GM19035 (cell line): ENCODE measurements around the gene WDFY4.

Source experiments
- ATAC-seq: cut with Tn5 transposase; IDR thresholded peaks from one replicate; pipeline ENCODE4 v1.9.1; 2021; ENCODE audit not compliant: unreplicated experiment

WDFY4 gene

GRCh38 chr10:48786606-48787282 is 102.1 kb downstream of the WDFY4 start:
- ATAC-seq: no peak

DNA sequence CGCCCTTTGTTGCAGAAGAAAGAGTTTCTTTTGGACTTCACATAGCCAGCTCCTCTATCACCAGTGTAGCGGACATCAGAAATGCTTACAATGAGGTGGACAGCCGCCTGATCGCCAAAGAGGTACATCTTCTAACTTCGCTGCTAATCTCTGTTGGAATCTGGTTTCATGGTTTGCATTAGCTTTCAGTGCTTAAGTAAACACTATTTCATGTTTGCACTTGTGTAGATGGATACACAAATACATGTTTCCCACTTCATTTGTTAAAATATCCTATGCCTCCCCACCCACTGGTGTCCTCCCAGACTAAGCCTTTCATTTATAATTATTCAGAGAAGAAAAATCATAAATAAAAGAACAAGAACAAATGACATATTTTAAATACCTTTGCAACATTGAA is 103.9 kb downstream of the WDFY4 start:
- ATAC-seq: no peak

DNA sequence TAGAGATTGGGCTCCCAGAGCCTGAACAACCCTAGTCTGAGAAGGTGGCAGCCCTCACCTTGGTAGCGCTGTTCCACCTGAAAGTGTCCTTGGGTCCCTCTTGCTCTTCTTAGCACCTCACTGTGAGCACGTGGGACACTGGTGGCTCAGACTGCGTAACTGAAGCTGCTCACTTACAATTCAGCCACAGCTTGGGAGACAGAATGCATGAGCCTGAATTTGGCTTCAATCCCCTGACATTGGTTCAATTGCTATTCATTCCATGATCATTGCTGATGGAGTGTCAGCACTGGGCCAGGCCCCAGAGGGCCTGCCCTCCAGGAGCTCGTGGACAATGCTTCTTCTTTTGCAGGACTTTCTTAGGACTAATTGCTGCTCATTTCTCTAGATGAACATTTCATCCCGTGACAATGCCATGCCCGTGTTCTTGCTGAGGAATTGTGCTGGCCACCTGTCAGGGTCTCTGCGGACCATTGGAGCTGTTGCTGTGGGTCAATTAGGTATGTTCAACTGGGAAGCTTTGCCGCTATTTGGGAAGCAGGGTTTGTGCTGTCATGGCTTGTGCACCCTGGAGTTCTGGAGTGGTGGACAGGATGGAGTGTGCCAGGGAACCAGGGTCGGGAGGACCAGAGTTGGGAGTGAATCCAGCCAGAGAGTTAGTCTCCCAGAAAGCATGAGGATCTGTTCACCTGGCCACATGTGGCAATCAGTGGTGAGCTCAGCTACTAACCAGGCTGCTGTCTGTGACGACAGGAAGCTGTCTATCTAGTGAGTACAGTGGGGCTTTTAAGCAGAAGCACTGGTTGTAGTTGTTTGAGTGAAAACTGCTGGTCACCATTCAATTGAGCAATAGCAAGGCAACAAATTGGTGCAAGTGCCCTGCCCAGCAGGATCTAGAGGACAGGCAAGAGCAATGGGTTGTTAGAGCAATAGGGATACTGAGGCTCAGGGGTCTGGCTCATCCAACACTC is 105.1 kb downstream of the WDFY4 start:
- no peak for ATAC-seq

DNA sequence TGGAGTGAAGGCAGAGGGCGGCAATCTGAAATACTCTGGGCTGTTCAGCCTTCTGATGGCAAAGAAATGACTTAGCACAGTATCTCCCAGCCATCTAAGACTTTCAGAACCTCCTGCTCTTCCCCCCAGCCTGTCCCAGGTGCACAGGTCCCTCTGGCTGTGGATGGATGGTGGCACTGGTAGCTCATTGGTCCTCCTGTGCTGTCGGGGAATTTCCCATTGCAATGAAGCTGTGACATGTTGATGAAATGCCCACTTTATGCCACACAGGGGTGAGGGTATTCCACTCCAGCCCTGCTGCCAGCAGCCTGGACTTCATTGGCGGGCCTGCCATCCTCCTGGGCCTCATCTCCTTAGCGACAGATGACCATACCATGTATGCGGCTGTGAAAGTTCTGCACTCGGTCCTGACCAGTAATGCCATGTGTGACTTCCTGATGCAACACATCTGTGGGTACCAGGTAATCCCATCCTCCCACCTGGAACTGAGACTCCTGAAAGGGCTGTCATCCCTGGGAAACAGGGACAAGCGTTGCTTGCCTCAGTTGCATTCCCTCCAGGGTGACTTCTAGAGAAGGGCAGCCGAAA is 105.9 kb downstream of the WDFY4 start:
- ATAC-seq: no peak

DNA sequence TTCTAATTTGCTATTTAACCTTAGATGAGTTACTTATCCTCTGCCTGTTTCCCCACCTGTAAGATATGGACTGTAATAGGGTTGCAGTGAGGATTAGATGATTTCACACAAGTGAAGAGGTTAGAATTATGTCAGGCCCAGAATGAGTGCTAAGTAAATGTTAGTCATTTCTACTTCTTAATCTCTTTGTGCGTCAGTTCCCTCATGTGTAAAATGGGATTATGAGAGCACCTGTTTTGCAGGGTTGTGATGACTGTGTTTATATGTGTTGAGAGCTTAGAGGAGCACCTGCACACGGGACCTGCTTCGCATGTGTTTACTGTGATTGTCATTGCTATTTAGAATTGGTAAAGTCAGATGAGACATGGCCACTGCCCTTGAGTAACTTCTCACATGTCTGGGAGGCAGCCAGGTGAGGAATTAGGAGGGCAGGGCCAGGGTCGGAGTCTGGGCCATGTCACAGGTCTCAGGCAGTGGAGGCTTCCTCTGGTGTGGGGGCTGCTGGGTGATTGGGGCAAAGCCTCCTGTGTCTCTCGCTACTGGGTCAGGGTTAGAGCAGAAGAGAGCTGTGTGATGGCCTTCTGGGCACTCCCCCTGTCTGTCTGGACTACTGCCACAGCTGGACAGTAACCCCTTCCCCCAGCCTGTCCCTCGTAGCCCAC is 106.7 kb downstream of the WDFY4 start:
- no peak for ATAC-seq

GRCh38 chr10:48792121-48792520 is 107.4 kb downstream of the WDFY4 start:
- ATAC-seq: no peak

- no peak for ATAC-seq
Observed at GRCh38 chr10:48792687-48793096, 108.0 kb downstream of the WDFY4 start.

GRCh38 chr10:48794074-48794473 is 109.4 kb downstream of the WDFY4 start:
- no peak for ATAC-seq

DNA sequence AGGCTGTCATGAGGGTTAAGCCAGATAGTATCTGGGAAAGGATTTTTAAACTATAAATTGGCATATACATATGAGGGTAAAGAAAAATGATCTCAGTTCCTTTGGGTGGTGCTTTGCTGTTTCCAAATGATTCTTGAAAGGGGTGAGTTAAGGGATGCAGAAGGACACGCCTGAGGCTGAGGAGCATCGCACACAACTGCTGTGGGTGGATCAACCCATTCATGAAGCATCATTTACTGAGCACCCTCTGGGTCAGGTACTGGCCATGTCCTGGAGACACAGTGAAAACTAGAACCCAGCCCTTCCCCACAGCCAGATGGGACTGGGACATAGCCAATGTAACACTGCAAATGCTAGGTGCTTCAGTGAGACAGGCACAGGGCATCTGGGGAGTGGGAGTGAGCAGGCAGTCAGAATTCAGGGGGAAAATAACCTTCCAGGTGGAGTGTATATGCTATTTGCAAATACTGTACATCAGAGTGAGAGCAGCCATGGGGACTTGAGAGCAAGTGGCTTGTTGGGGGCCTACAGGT is 112.1 kb downstream of the WDFY4 start:
- no peak for ATAC-seq

- ATAC-seq: no peak
Observed at GRCh38 chr10:48797830-48798229, 113.2 kb downstream of the WDFY4 start.

GRCh38 chr10:48798481-48799254 is 114.0 kb downstream of the WDFY4 start:
- no peak for ATAC-seq

DNA sequence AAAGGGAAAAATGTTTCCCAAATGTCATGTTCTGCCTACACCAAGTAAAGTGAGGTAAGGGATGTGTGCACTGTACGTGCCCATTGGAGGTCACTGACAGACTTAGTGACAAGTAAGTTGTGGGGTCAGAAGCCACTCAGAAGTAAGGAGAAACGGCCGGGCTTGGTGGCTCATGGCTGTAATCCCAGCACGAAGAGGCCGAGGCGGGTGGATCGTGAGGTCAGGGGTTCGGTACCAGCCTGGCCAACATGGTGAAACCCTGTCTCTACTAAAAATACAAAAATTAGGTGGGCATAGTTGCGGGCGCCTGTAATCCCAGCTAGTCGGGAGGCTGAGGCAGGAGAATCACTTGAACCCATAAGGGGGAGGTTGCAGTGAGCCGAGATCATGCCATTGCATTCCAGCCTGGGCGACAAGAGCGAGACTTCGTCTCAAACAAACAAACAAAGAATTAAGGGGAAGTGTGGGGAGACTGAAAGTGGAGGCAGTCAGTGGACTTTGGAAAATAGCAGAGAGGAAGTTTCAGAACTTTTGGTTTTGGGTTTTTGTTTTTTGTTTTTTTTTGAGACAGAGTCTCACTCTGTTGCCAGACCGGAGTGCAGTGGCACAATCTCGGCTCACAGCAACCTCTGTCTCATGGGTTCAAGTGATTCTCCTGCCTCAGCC is 114.8 kb downstream of the WDFY4 start:
- ATAC-seq: no peak

- no peak for ATAC-seq
Observed at GRCh38 chr10:48800007-48800675, 115.5 kb downstream of the WDFY4 start.

- no peak for ATAC-seq
Observed at GRCh38 chr10:48801001-48801421, 116.3 kb downstream of the WDFY4 start.

DNA sequence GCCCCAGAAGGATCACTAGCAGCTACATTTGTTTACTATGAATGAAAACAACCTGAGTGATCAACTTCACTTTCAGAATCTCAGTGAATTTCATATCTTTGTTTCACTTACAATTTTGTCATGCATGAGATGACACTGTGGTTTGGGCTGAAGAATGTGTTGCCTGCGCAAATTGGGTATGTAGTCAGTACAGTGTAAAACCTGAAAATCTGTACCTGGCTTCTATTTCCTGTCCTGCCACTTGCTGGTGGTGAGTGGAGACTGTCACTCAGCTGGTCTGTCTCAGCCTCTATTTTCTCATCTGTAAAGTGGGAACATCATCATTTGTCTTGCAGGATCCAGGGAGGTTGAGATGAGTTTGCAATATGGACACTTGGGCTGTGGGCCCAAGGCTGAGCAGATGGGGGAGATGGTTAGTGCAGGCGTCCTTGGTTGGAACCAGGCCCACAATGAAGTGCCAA is 118.0 kb downstream of the WDFY4 start:
- ATAC-seq: peak; percentile 96

DNA sequence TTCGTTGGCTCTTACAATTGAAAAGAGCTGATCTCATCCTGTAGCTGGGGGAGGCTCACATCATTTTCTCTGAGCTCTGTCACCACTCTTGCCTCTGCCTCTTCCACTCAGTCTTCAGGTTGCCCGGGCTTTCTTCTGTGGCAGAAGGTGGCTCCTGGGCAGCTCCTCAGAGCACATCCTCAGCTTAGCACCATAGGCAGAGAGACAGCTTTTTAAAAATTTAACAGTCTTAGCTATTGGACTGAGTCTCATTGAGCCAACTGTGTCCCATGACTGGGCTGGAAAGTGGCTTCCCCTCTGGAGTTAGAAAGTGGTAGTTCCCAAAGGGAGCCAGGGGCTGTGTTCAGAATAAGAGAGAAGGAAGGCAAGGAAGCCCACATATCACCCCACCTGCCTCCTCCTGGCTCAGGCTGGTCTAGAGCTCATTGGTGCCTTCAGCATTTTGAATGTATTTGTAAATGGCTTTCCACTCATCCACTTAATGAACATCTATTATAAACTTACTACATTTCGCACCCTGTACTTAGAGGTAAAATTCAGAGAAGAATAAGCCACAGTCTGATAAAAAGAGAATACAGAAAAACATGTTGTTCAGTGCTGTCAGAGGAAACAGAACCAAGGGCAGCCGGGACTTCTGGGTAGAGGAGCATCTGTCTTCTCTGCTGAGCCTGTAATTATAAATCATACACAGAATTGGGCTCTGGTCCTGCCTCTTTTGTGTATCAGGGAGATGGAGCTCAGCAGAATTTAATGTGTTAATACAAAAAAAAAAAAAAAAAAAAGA is 119.3 kb downstream of the WDFY4 start:
- no peak for ATAC-seq

DNA sequence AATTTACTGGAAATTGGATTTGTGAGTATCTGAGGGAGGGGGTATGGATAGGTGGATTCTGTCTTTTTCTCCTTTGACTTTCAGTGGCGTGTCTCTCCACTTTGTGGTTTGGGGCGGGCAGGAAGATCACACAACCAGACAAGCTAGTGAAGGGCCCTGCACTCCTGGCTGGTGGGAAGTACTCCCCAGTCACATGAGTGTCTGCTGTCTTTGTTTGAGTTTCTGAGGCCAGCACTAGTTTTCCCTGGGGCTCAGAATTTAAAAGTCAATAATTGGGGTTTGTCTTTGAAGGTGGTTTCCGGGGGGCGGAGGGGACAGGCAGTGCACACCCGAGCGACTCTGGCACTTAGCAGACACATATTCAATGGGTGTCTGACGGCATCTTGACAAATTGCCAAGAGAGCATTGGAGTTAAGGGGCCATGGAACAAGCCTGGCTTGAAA is 120.1 kb downstream of the WDFY4 start:
- ATAC-seq: no peak

GRCh38 chr10:48805411-48805810 is 120.7 kb downstream of the WDFY4 start:
- ATAC-seq: no peak
